Stimulated activated CD8-positive, alpha-beta memory T cell treated with anti-CD3 and anti-CD28 coated beads, Interleukin-7, amount 100 ng/mL, for 48 hours (primary cell): Measurements from ENCODE around the gene LYVE1.
"Not testable (repeated sequence)": the region's sequence is repeated elsewhere in the genome, so short reads cannot be mapped to it uniquely, and the experiment has no call there.

Source experiments
- DNase-seq, 2 donors: peaks; one replicate each; pipeline ENCODE4 v3.0.0-alpha.2; 2020; ENCODE audit warnings: low read depth in 1 of 2; ENCODE audit errors: extremely low read depth in 1 of 2

LYVE1 gene, protein sequence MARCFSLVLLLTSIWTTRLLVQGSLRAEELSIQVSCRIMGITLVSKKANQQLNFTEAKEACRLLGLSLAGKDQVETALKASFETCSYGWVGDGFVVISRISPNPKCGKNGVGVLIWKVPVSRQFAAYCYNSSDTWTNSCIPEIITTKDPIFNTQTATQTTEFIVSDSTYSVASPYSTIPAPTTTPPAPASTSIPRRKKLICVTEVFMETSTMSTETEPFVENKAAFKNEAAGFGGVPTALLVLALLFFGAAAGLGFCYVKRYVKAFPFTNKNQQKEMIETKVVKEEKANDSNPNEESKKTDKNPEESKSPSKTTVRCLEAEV

DNA sequence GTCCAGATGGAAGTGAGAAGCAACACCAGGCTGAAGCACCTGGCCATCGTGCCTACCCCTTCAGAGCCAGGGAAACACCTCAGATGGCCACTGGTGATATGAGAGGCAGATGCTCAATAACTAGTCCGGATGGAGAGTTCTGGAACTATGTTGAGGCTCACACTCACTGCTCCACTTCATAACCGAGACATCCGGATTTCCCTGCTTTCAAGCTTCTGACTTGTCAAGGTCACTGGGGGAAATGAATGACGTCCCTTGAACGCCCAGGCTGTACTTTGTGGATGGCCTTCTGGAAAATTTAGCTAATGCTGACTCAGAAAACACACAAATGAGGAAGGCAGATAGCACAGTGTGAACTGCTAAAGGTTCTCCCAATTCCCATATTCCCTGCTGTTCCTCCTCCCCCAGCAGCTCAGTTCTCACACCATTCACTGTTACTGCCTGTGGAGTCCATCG is at the start of gene LYVE1:
TSS of gene LYVE1 (minus strand) at position 180 of the 456 bp plus-strand sequence. CDS start at position 47, 133 bp downstream.
- DNase-seq, result no peak

DNA sequence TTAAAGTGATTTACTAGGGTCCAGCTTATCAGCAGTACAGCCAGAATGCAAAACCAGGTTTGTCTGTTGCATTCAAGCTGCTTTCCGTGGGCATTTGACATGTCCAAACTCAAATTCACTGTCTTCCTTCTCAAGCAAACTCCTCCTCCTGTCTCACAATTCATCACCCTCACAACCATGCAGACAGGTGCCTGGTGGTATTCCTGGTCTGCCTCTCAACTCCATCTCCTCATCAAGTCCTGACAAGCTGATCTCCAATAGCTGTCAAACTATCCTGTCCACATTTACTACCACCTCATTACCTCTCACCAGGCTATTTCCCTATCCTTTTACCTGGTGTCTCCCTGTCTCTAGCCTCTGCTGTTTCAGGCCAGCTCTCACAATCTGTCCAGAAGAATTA is 49.1 kb upstream of the LYVE1 start:
- no peak for DNase-seq

DNA sequence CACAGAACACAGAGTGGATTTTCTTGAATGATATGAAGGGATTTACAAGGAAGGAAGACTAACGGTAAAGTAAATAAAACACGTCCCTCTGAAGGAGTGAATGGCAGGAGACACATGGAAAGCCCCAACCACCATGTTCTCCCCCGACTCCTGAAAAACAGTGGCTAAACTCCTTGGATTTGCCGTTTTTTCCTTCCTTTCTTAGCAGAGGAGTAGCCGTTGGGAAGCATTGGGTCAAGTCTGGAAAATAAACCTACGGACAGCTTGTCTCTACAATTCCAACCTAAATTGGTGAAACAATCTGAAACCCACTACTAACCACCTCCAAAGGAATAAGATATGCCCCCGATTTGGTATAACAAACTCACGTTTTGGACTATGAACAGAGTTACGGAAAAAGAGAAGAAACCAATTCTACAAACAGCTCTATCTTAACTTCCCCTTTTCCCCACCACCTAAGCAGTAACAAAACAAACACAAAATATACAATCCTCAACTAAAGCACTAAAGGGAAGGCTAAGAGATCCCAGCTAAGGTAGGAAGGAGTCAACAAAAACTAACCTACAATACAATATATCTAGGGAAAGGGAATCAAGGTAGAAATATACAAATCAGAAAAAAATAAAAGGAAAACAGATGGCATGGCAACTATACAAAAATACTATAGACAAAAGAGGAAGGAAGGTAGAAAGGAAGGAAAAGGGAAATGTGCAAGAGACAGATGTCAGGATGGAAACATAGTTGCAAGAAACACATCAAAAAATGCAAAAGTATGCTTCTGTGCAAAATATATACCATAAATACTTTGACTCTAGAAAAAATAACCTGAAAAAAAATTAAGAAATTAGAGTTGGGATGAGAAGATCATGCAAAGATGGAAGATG is 43.8 kb upstream of the LYVE1 start:
- no peak for DNase-seq

DNA sequence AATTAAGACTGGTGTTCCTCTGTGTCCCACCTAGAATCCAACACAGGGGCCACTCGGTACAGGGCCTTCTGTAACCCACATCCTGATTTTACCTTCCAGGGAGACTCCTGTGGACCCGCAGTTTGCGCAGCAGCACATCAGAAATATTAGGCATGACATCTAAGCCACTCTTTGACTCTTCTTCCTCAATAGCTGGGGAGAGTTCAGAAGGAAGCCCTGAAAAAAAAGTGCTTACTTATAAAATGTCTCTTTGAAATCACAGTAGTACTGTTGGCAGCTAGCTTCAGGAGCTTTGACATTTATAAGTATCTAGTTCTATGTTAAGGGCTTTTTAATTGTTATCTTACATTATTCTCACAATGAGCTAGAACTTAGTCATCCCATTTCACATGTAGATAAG is 41.2 kb upstream of the LYVE1 start:
- no peak for DNase-seq

DNA sequence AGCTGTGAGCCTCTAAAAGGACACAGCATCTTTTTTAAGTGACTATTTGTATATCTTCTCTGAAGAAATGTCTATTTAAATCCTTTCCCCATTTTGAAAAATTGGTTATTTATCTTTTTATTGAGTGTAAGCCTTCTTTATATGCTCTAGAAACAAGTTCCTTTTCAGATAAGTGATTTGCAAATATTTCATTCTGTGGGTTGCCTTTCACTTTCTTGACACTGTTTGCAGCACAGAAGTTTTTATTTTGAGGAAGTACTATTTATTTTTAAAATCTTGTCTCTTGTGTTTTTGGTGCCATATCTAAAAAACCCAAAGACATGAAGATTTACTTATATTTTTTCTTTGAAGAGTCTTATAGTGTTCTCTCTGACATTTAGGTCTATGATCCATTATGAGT is 40.1 kb upstream of the LYVE1 start:
- no peak for DNase-seq

DNA sequence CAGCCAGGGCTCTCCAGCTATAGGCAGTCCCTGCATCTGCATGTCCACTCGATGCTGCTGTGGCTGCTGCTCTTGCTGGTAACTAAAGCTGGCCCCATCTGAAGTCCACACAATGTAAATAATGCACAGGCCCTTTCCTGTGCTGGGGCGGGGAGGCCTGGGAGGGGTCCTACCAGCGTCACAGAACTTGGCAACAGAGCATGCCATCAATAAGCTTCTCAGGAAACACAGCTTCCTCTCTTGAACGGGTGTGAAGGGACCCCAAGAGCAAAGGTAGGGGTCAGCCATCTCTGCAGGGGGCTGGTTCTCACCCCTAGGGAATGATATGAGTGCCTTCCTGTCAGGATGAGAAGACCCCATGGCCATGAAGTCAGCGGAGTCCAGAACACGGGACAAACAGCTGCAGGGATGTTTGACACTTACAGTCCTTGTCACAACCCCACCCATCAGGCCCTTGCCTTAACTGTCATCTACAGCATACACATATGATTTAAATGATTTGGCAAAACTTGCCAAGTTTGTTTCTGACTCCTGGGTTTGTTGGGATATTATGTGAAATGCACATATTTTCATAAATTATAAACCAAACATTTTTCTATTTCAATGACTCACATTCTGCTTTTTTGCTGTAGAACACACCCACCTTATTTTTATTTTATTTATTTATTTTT is 39.1 kb upstream of the LYVE1 start:
- DNase-seq, result no peak

DNA sequence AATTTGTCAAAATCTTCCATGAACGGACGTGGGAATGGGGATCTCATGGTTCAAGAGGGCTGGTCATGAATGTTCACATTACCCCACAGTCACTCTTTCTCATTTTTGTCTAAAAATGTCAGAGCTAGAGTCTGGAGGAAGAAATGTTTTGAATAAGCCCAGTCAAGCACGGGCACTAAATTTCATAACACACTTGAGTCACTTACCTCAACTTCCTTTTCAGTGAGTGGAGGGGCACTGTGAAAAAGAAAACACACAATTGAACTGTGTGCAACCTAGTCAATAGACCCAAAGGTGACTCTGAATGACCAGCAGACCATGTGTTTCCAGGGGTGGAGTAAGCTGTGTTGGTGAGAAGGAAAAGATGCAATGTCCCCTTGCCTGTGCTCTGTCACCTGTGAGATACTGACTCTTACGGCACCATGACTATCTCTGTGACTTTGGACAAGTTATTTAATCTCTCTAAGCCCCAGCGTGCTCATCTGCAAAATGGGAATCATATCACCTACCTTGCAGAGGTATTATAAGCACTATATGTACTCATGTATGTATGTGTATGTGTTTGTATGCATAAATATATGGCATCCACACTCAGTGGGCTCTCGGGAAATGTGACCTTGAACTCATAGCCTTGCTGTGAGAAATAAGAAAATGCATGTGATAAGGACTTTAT is 38.2 kb upstream of the LYVE1 start:
- DNase-seq, result no peak

DNA sequence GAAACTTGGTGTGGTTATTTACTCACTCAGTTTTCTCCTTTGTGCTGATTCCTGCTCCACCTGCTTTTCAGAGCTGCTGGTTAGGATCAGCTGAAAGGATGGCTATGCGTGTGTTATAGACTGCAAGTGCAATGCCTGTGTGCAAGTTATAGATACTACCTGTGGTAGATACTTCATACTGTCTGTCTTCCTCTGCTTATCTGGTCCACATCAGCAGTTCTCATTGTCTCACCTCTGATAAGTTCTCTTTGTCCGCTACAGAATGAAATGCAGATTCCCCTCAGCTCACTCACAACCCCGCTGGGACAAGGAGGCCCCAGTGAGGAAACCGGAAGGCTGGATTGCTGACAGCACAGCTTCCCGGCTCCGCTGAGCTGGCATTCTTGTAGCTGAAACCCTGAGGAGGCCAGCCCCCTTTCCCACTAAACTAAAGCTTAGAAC is 37.5 kb upstream of the LYVE1 start:
- no peak for DNase-seq

DNA sequence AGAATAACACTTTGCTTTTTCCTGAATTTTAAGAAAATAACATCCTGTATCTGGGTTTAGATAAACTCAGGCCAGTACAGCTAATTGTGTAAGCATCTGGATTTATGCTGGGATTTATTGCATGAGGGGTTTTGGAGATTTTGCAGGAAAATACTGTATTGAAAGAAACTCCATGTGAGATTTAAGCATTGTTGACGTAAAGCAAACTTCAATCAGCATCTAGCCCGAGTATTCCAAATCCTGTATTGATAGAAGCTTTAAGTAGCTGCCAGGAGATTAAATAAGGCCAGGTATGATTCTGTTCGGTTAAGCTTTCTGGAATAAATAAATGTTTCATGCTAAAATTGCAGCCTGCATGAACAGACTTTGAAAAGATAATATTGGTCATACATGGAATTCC is 36.3 kb upstream of the LYVE1 start:
- no peak for DNase-seq

DNA sequence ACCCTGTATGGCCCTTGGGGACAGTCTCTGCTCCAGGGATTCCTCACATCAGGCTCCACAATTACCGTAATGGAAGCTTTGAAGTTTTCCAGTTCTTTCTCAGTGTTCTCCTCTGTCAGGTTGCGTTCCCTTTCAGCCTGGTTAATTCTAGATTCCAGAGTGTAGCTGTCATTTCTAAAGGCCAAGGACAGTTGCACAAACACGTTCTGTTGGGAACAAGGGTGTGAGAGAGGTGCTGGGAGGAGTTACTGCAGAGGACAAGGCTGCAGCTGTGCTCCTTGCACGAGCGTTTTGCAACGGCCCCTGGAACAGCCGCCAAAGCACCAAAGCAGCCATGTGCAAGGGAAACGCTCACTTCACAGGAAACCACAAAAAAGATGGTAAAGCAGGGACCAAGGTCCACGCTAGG is 35.9 kb upstream of the LYVE1 start:
- no peak for DNase-seq

DNA sequence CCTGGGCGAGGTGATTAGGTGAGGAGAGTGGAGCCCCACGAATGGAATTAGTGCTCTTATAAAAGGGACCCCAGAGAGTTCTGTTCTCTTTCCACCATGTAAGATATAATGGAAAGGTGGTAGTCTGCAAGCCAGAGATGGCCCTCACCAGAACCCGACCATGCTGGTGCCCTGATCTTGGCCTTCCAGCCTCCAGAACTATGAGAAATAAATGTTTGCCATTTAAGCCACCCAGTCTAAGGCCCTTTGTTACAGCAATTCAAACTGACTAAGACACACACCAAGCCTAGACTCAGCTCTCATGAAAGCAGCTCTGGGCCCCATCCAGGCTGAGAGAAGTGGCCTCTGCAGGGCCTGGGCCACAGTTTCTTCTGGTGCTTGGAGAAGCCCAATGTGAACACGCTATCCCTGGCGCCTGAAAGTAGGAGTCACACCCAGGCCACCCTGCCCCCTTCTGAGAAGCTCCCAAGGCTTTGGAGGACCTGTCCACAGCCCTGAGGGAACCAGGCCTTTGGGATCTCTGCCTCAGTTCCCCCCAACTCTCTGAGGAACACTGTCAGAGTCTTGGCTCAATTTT is 35.3 kb upstream of the LYVE1 start:
- no peak for DNase-seq

DNA sequence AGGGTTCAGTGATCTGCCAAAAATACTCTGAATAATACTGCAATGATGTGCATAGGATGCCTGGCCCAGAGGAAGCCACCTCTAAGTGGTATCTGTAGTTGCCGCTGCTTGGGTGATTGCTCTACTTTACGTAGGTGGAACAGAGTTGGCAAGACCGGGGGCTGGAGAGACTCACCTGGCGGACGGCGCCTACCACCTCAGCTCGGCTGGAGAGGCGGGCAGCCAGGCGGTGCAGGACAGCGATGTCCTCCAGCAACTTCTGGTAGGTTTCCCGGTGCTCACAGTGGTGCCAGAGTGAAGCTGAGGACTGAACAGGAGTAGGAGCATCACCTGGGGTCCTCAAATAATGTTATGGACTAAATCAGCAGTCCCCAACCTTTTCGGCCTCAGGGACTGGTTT is 34.5 kb upstream of the LYVE1 start:
- DNase-seq, result no peak

DNA sequence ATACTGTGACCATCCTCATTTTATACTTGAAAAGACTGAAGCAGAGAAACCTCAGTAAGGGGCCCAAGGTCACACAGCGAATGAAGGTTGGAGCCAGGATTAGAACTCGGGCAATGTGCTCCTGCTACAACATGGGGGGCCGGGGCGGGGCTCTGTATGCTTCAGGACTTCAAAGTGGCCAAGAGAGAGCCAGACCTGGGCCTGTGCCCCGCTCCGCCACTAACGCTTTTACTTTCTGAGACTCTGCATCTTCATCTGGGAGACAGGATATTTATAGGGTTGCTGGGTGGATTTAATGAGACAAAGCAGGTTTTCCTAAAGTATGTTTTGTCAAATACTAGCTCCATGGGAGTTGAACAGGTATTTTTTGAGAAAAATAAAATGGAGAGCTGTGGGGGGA is 33.9 kb upstream of the LYVE1 start:
- no peak for DNase-seq

DNA sequence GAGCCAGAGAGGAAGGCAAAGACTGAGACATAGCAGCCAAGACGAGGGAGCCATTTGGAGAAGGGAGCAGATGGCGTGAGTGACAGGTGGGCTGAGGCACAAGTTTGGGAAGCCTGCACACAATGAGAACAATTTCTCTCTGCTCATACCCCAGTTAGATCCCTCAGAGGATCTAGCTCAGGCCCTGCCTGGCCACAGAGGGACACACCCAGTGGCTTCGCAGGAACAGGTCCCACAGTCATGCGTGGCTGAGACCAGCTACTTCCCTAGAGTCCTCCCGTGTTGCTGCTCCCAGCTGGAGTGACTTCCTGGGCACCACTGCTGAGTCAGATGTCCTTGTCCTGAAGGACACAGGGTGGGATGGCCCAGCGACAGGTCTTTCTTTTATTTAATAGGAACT is 33.4 kb upstream of the LYVE1 start:
- no peak for DNase-seq

DNA sequence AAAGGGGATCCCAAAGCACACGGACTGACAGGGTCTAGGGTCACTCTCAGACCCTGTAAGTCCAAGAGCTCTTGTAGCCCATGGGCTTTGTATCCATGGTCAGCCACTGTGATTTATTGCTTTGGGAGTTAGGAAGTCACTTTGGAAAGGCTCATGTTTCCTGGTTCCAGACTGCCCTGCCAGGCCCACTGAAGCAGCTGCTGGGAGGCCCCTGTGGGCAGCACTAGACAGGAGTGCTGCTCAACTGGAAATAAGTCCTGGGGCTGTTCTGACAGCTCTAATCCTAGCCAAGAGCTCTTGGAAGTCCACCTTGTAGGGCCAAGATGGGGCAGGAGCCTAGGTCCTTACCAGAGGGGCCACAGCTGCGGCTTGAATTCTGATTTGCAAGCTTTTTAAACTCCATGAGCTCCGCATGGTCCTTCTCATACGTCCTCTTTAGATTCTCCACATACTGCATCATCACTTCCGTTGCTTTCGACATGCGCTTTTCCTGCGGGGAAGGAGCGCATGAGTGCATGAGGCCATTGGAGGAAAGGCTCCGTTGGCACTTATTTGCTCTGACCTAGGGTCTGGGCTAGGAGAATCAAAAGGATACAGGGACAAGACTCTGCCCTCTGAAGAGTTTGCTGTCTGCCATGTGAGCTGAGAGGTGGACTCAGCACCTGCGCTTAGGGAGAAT is 32.2 kb upstream of the LYVE1 start:
- no peak for DNase-seq

DNA sequence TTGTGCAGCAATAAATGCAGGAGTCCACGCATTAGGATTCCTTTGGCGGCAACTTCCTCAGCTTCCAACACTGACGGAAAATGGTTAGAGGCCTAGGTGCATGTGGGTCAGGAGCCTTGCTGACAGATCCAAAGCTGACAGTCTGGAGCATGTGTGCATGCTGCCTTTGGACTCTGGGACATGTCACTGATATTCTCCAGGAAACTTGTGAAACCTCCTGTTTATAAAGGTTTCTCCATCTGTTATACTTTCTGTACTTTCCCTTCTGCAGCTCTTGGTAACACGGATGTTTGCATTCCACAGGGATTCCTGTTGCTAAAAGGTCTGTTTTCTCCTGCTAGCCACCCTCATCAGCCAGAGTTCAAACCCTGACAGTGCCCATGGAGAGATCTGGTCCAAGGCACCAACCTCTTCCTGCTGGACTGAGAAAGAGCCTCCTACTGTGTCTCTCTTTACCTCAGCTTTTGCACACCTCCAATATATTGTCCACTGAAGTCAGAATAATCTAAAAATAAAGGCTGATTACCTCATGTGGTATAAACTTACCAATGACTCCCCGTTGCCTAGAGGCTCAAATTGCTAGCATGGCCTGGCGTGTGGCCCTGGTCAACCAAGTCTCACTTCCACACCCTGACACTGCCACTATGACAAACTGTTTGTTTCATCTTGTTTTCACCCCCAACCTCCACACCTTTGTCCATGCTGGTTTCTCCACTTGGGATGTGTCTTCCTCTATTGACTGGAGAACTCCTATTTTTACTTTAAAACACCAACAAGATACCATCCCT is 31.1 kb upstream of the LYVE1 start:
- DNase-seq, result no peak

DNA sequence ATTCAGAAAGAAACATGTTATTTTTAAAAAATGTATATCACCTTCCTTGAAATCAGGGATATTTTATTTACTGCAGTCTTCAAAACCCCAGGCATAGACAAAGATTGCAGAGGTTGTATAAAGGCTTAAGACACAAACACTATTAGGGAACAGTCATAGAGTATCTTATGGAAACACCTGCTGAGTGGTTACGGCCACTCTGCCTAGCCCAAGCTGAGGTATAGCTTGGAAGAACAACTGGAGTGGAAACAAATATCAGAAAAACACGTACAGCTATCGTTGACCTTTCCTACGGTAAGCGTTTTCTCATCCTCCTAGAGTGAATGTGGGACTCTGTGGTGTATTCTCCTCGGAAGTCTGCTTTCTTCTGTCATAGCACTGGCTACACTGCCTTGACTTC is 30.4 kb upstream of the LYVE1 start:
- no peak for DNase-seq

DNA sequence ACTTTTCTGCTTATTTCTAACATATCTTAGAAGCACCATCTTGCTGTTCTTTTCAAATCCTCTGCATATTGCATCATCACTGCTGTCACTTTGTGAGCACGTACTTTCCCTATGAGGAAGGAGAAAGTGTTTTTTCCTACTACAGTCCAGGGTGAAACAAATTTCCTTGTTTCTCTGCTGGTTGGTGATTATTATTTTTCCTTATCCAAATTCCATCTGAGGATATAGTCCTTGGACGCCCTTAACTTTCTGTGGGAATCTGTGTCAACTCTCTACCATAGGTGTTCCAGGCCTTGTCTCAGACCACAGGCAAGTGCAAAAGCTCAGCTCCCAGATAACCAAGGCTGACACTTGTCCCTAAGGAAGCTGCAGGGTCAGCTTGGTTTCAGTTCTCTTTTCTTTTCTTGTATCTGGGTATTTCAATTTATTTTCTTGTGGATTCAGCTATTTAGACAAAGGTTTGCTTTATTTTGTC is 29.4 kb upstream of the LYVE1 start:
- DNase-seq, result no peak

DNA sequence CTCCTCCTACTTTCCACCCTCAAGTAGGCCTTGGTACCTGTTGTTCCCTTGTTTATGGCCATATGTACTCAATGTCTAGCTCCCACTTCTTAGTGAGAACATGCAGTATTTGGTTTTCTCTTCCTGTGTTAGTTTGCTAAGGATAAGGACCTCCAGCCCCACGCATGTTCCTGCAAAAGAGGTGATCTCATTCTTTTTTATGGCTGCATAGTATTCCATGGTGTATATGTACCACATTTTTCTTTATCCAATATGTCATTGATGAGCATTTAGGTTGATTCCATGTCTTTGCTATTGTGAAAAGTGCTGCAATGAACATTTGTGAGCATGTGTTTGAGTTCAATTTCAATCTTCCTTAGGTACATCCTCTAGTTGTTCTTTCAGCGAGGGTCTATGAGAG is 27.4 kb upstream of the LYVE1 start:
- not testable (repeated sequence) for DNase-seq
